CD4-positive, CD25-positive, alpha-beta regulatory T cell (primary cell): ENCODE data around the gene ARFRP1. TPM values are rescaled to one million over a fixed set of nuclear protein-coding genes. Genes with fewer than 3 reads are reported as not detected.

Experiments
- ATAC-seq, 2 donors: fragments of 150-1000 bp; cut with Tn5 transposase; one replicate each; pipeline ENCODE4 v1.10.0; 2021; ENCODE audit warnings: low read depth in 2 of 2, moderate number of reproducible peaks in 2 of 2, moderate library complexity in 1 of 2
- DNase-seq, 3 donors: peaks; one replicate each; pipeline versions ENCODE4 v3.0.0 to v3.0.0-alpha.2; 2012 to 2022; ENCODE audit warnings: mixed read lengths in 1 of 3
- H3K27ac ChIP-seq: one replicate; pipeline ENCODE4 v1.7.0; 2013; ENCODE audit warnings: mild to moderate bottlenecking, low read length; ENCODE audit not compliant: insufficient read depth, poor library complexity, severe bottlenecking
- H3K27me3 ChIP-seq: one replicate; pipeline ENCODE4 v1.7.0; 2013; ENCODE audit warnings: low read length; ENCODE audit not compliant: control insufficient read depth, insufficient read depth
- H3K36me3 ChIP-seq: one replicate; pipeline ENCODE4 v1.7.0; 2013; ENCODE audit warnings: mild to moderate bottlenecking, low read length, moderate library complexity; ENCODE audit not compliant: control insufficient read depth, insufficient read depth
- H3K4me1 ChIP-seq: 2 replicates; pipeline ENCODE4 v1.7.0; 2013; ENCODE audit warnings: mild to moderate bottlenecking, low read length; ENCODE audit not compliant: insufficient read depth, control insufficient read depth, poor library complexity, severe bottlenecking
- H3K4me3 ChIP-seq: one replicate; pipeline ENCODE4 v1.7.0; 2013; ENCODE audit warnings: low read depth, mild to moderate bottlenecking, low read length, moderate library complexity
- H3K9me3 ChIP-seq, 2 experiments: 1 replicate in 1 of 2; 2 replicates in 1 of 2; pipeline ENCODE4 v1.7.0; 2013; ENCODE audit warnings: low read length in 2 of 2, mild to moderate bottlenecking in 1 of 2, moderate library complexity in 1 of 2; ENCODE audit not compliant: control insufficient read depth in 2 of 2
- H3K27ac Mint-ChIP-seq, 3 donors: one replicate each; pipeline ENCODE4 v1.8.0; 2020 to 2022; ENCODE audit warnings: mild to moderate bottlenecking in 3 of 3, mixed read lengths in 3 of 3, moderate library complexity in 2 of 3
- H3K27me3 Mint-ChIP-seq: one replicate; pipeline ENCODE4 v1.8.0; 2022; ENCODE audit warnings: mild to moderate bottlenecking, mixed read lengths
- H3K36me3 Mint-ChIP-seq: one replicate; pipeline ENCODE4 v1.8.0; 2020; ENCODE audit warnings: mixed read lengths
- H3K4me1 Mint-ChIP-seq, 4 donors: one replicate each; pipeline ENCODE4 v1.8.0; 2020 to 2022; ENCODE audit warnings: mixed read lengths in 4 of 4, mild to moderate bottlenecking in 1 of 4
- H3K4me3 Mint-ChIP-seq, 4 donors: one replicate each; pipeline ENCODE4 v1.8.0; 2020 to 2022; ENCODE audit warnings: mild to moderate bottlenecking in 4 of 4, mixed read lengths in 4 of 4, moderate library complexity in 3 of 4
- H3K9me3 Mint-ChIP-seq, 7 donors: one replicate each; pipeline ENCODE4 v1.8.0; 2020 to 2022; ENCODE audit warnings: mixed read lengths in 7 of 7, mild to moderate bottlenecking in 3 of 7, moderate library complexity in 2 of 7
- polyA plus RNA-seq, 4 donors: library from polyadenylated mRNA; unstranded; fragments of 300-500 nt; fragmentation: Illumina TruSeq; gene quantifications; one replicate each; pipeline ENCODE4 v1.2.3, GENCODE V29; 2021
- total RNA-seq: library from RNA; stranded (reverse); gene quantifications from one replicate; pipeline ENCODE4 v1.2.3, GENCODE V29; 2022

ARFRP1 gene
- total and polyA plus RNA-seq, 5 donors from 2014 or later, result 51.6 to 65.7 (median 61.6) TPM

DNA sequence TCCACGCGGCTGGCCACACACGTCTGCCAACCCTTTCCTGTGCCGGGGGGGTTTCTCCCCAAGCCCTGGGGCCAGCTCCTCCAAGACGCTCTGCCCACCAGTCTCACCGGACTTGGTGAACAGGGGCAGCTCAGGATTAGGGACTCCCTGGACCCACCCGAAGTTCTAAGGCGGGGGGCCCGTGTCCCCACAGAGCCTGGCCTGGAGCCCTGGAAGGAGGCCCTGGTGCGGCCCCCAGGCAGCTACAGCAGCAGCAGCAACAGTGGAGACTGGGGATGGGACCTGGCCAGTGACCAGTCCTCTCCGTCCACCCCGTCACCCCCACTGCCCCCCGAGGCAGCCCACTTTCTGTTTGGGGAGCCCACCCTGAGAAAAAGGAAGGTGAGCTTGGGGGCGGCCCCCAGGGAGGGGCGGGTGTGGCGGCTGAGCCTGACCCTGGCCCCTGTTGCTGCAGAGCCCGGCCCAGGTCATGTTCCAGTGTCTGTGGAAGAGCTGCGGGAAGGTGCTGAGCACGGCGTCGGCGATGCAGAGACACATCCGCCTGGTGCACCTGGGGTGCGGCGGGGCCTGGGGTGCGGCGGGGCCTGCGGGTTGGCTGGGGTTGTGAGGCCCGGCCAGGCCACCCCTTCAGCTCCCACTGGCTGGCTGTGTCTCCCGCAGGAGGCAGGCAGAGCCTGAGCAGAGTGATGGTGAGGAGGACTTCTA lies 34.1 kb upstream of the ARFRP1 start:
- H3K4me3 ChIP-seq, result no peak overlapping the region
- ATAC-seq (no peak), DNase-seq (no peak)
- no peaks in the 10 kb centered on the region for H3K9me3 ChIP-seq
- H3K27ac Mint-ChIP-seq, result no peak overlapping the region
- H3K4me1 Mint-ChIP-seq, result peaks cover 0 to 4% (median 0%) of the 10 kb centered on the region in 4 donors
- peaks cover 32% of the 10 kb centered on the region for H3K4me1 ChIP-seq
- no peaks in the 10 kb centered on the region for H3K27me3 ChIP-seq
- H3K27me3 Mint-ChIP-seq, result no peaks in the 10 kb centered on the region
- H3K36me3 Mint-ChIP-seq, result no peaks in the 10 kb centered on the region
- no peaks in the 10 kb centered on the region for H3K9me3 Mint-ChIP-seq
- peak overlapping the region in 3 of 4 donors; percentile 51 to 68 (median 67) for H3K4me3 Mint-ChIP-seq
- H3K36me3 ChIP-seq, result no peaks in the 10 kb centered on the region
- H3K27ac ChIP-seq, result no peak overlapping the region

GRCh38 chr20:63741354-63741675 lies 33.5 kb upstream of the ARFRP1 start:
- no peaks in the 10 kb centered on the region for H3K9me3 ChIP-seq
- H3K27ac ChIP-seq, result peak overlapping the region; percentile 72
- DNase-seq (no peak), ATAC-seq (no peak)
- Mint-ChIP-seq H3K9me3 (no peaks in the 10 kb centered on the region), H3K27ac (no peak overlapping the region), H3K27me3 (no peaks in the 10 kb centered on the region), H3K36me3 (peaks cover under 1% of the 10 kb centered on the region), H3K4me1 (peaks cover 0 to 6% (median under 1%) of the 10 kb centered on the region in 4 donors), H3K4me3 (peak overlapping the region in 2 of 4 donors; percentile 67 to 68)
- H3K27me3 ChIP-seq, result no peaks in the 10 kb centered on the region
- peaks cover 38% of the 10 kb centered on the region for H3K4me1 ChIP-seq
- H3K4me3 ChIP-seq, result no peak overlapping the region
- H3K36me3 ChIP-seq, result no peaks in the 10 kb centered on the region

- Mint-ChIP-seq H3K27ac (no peak overlapping the region), H3K4me1 (peaks cover 0 to 10% (median 6%) of the 10 kb centered on the region in 4 donors), H3K4me3 (peak overlapping the region in 3 of 4 donors; percentile 73 to 81 (median 78)), H3K36me3 (peaks cover 5% of the 10 kb centered on the region), H3K9me3 (no peaks in the 10 kb centered on the region), H3K27me3 (no peaks in the 10 kb centered on the region)
- Histone ChIP-seq H3K9me3 (no peaks in the 10 kb centered on the region), H3K4me1 (peaks cover 43% of the 10 kb centered on the region), H3K4me3 (peak overlapping the region; percentile 57), H3K36me3 (no peaks in the 10 kb centered on the region), H3K27me3 (no peaks in the 10 kb centered on the region), H3K27ac (peak overlapping the region; percentile 72)
- DNase-seq (peak in 2 of 3 donors; percentile 48 to 53), ATAC-seq (no peak)
These were observed 33.0 kb upstream of the ARFRP1 start for GRCh38 chr20:63740627-63741353.

DNA sequence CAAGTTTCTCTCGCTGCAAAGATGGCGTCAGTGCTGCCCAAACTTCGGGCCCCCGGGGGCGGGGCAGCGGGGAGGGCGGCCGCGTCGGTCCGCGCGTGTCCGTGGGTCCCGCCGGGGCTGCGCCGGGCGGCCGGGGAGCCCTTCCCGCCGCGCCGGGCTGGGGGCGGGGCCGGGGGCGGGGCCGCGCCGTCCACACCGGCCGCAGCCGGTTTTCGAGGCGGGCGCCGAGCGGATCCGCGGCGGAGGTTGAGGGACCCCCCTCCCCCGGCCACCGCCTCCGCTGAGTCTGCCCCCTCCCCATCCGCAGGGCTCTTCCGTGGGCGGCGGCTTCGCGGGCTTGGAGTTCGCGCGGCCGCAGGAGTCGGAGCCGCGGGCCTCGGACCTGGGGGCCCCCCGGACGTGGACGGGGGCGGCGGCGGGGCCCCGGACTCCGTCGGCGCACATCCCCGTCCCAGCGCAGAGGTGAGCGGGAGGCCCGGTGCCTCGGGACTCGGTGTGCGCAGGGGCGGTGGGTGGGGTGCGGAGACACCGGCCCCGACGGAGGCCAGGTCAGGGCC lies 32.4 kb upstream of the ARFRP1 start:
- Histone ChIP-seq H3K27ac (peak overlapping the region; percentile 72), H3K27me3 (no peaks in the 10 kb centered on the region), H3K36me3 (peaks cover under 1% of the 10 kb centered on the region), H3K4me1 (peaks cover 49% of the 10 kb centered on the region), H3K4me3 (peak overlapping the region; percentile 57), H3K9me3 (no peaks in the 10 kb centered on the region)
- peaks cover 5% of the 10 kb centered on the region for H3K36me3 Mint-ChIP-seq
- peak; percentile 4 to 7 for ATAC-seq
- DNase-seq, result peak; percentile 63 to 67 (median 64)
- H3K4me1 Mint-ChIP-seq, result peaks cover 0 to 13% (median 10%) of the 10 kb centered on the region in 4 donors
- H3K4me3 Mint-ChIP-seq, result peak overlapping the region in 3 of 4 donors; percentile 73 to 81 (median 78)
- H3K27me3 Mint-ChIP-seq, result no peaks in the 10 kb centered on the region
- no peak overlapping the region for H3K27ac Mint-ChIP-seq
- no peaks in the 10 kb centered on the region for H3K9me3 Mint-ChIP-seq

DNA sequence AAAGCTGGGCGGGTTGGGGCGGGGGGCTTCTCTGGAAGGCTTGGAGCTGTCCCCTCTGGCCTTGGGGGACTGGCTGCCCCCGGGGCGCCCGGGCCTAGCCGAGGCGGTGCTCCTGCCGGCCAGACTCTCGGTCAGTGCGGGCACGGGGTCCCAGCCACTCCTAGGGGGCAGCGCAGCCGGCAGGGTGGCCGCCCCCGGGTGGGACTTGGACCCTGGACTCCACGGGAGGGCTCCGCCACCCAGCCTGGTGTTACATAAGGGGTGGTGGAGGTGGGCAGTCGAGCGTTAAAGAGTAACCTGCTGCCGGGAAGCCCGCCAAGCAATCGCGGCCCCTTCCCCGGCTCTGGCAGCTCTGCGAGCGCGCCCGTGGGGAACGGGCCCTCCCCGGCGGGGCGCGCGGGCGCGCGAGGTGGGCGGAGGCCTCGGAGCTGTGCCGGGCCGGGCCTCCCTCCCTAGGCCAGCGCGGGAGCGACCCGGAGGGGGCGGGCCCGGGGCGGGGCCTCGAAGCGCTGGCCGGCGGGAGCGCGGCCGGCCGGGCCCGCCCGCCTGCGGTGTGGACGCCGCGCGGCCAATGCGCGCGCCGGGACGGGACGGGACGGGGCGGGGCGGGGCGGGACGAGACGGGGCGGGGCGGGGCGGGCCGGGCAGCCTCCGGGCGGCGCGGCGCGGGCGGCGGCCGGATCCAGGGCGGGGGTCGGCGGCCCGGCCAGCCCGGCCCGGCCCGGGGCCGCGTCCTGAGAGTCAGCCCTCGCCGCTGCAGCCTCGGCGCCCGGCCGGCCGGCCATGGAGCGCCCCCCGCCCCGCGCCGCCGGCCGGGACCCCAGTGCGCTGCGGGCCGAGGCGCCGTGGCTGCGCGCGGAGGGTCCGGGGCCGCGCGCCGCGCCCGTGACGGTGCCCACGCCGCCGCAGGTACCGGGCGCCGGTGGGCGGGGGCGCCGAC lies 31.6 kb upstream of the ARFRP1 start, which contains the start of gene SLC2A4RG:
SLC2A4RG (plus strand) TSS at position 647 of the 940 bp plus-strand sequence; CDS start at position 784, 137 bp downstream.
- no peaks in the 10 kb centered on the region for H3K9me3 ChIP-seq
- DNase-seq, result peak; percentile 66 to 79 (median 67)
- H3K36me3 ChIP-seq, result peaks cover 5% of the 10 kb centered on the region
- Mint-ChIP-seq H3K27me3 (no peaks in the 10 kb centered on the region), H3K9me3 (no peaks in the 10 kb centered on the region), H3K36me3 (peaks cover 8% of the 10 kb centered on the region), H3K27ac (no peak within 1 kb of the TSS), H3K4me1 (peaks cover 0 to 13% (median 10%) of the 10 kb centered on the region in 4 donors), H3K4me3 (peak within 1 kb of the TSS in 3 of 4 donors; percentile 78 to 82 (median 81))
- ATAC-seq, result peak; percentile 19 to 26
- H3K4me1 ChIP-seq, result peaks cover 52% of the 10 kb centered on the region
- H3K4me3 ChIP-seq, result peak within 1 kb of the TSS; percentile 57
- peak within 1 kb of the TSS; percentile 82 for H3K27ac ChIP-seq
- no peaks in the 10 kb centered on the region for H3K27me3 ChIP-seq

DNA sequence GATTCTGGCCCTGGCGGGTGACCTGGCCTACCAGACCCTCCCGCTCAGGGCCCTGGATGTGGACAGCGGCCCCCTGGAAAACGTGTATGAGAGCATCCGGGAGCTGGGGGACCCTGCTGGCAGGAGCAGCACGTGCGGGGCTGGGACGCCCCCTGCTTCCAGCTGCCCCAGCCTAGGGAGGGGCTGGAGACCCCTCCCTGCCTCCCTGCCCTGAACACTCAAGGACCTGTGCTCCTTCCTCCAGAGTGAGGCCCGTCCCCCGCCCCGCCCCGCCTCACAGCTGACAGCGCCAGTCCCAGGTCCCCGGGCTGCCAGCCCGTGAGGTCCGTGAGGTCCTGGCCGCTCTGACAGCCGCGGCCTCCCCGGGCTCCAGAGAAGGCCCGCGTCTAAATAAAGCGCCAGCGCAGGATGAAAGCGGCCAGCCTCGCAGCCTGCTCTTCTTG lies 30.9 kb upstream of the ARFRP1 start:
- Histone ChIP-seq H3K4me3 (no peak overlapping the region), H3K36me3 (peaks cover 11% of the 10 kb centered on the region), H3K27me3 (no peaks in the 10 kb centered on the region), H3K4me1 (peaks cover 52% of the 10 kb centered on the region), H3K9me3 (no peaks in the 10 kb centered on the region), H3K27ac (peak overlapping the region; percentile 82)
- Mint-ChIP-seq H3K9me3 (no peaks in the 10 kb centered on the region), H3K36me3 (peaks cover 15% of the 10 kb centered on the region), H3K27ac (no peak overlapping the region), H3K27me3 (no peaks in the 10 kb centered on the region), H3K4me3 (peak overlapping the region in 3 of 4 donors; percentile 70 to 82 (median 80)), H3K4me1 (peaks cover 0 to 19% (median 11%) of the 10 kb centered on the region in 4 donors)
- ATAC-seq, result no peak
- peak; percentile 33 to 50 (median 39) for DNase-seq
